ENCODE data around the gene CAGE1. TPM values are rescaled to one million over a fixed set of nuclear protein-coding genes. Genes with fewer than 3 reads are reported as not detected.

Gene CAGE1
- total and polyA plus RNA-seq, 2 experiments from 2014 or later, result 0.07 TPM; not detected in 1

- no peaks in the 10 kb centered on the region for H3K9me3 Mint-ChIP-seq
- no peak for TF ChIP-seq NANOG (IDR thresholded peaks at IDR 0.05; ENCODE audit: borderline replicate concordance)
- TF ChIP-seq REST (IDR thresholded peaks at IDR 0.05; ENCODE audit: unreplicated experiment), result no peak
- TF ChIP-seq CTCF (conservative IDR thresholded peaks at IDR 0.05; ENCODE audit: low read depth in 2 of 2), result no peak
- TF ChIP-seq STAT1 (IDR thresholded peaks at IDR 0.05; ENCODE audit: unreplicated experiment), result no peak
- TF ChIP-seq JUNB (IDR thresholded peaks at IDR 0.05; ENCODE audit: unreplicated experiment), result no peak
- Histone ChIP-seq H3F3A (replicated peaks; ENCODE audit: low read depth) (no peaks in the 10 kb centered on the region), H3K4me1 (ENCODE audit: insufficient read depth) (no peaks in the 10 kb centered on the region), H3K9me2 (ENCODE audit: insufficient read depth) (no peaks in the 10 kb centered on the region), H2AFZ (no peak overlapping the region), H4K20me1 (replicated peaks; ENCODE audit: insufficient read depth) (peaks cover 21% of the 10 kb centered on the region), H3K36me3 (ENCODE audit: insufficient read depth) (peaks cover 84% of the 10 kb centered on the region), H3K27ac (ENCODE audit: low read depth) (no peak overlapping the region), H3K4me3 (no peak overlapping the region), H3K27me3 (ENCODE audit: insufficient read depth) (no peaks in the 10 kb centered on the region), H3K79me2 (replicated peaks; ENCODE audit: insufficient read depth) (peaks cover 61% of the 10 kb centered on the region), H3K4me2 (no peak overlapping the region)
- ATAC-seq (no peak), DNase-seq (ENCODE audit: low spot score) (no peak)
- H3K27ac Mint-ChIP-seq, result no peak overlapping the region
- no peaks in the 10 kb centered on the region for H3K4me1 Mint-ChIP-seq
- no peak overlapping the region for H3K4me3 Mint-ChIP-seq
- H3K36me3 Mint-ChIP-seq (ENCODE audit: low read depth), result peaks cover 82% of the 10 kb centered on the region
- H3K27me3 Mint-ChIP-seq (ENCODE audit: insufficient read depth, low read depth, poor library complexity), result no peaks in the 10 kb centered on the region
Observed at GRCh38 chr6:7304821-7305220, 84.7 kb downstream of the CAGE1 start.

DNA sequence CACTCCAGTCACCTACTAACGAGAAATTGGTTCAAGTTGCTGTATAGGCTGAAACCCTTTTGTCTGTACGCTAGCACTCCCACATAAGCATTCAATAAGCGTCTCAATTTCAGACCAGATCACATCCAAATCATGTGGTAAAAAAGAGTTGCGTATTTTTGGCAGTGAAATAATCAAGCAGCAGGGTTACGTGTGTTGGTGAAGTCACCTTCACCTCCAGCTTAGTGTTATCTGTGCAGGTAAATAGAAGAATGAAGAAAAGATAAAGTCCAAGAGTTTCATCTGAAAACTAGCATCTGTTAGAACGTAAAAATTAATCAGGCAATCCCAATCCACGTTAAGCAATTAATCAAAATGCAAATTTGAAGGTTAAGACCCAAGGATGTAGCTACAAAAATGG lies 87.8 kb downstream of the CAGE1 start:
- H3K4me3 Mint-ChIP-seq, result no peak overlapping the region
- no peaks in the 10 kb centered on the region for H3F3A ChIP-seq (replicated peaks; ENCODE audit: low read depth)
- H3K36me3 Mint-ChIP-seq (ENCODE audit: low read depth), result peaks cover 81% of the 10 kb centered on the region
- no peaks in the 10 kb centered on the region for H3K27me3 Mint-ChIP-seq (ENCODE audit: insufficient read depth, low read depth, poor library complexity)
- no peaks in the 10 kb centered on the region for H3K4me1 ChIP-seq (ENCODE audit: insufficient read depth)
- DNase-seq (ENCODE audit: low spot score), result no peak
- no peak overlapping the region for H3K4me2 ChIP-seq
- peaks cover 31% of the 10 kb centered on the region for H3K79me2 ChIP-seq (replicated peaks; ENCODE audit: insufficient read depth)
- H3K9me2 ChIP-seq (ENCODE audit: insufficient read depth), result no peaks in the 10 kb centered on the region
- H3K4me1 Mint-ChIP-seq, result no peaks in the 10 kb centered on the region
- peaks cover 14% of the 10 kb centered on the region for H4K20me1 ChIP-seq (replicated peaks; ENCODE audit: insufficient read depth)
- H3K4me3 ChIP-seq, result no peak overlapping the region
- no peak overlapping the region for H2AFZ ChIP-seq
- no peak for ATAC-seq
- no peak overlapping the region for H3K27ac Mint-ChIP-seq
- no peaks in the 10 kb centered on the region for H3K9me3 Mint-ChIP-seq
- no peak overlapping the region for H3K27ac ChIP-seq (ENCODE audit: low read depth)
- peaks cover 83% of the 10 kb centered on the region for H3K36me3 ChIP-seq (ENCODE audit: insufficient read depth)
- no peaks in the 10 kb centered on the region for H3K27me3 ChIP-seq (ENCODE audit: insufficient read depth)
- no peak for TF ChIP-seq CTCF (conservative IDR thresholded peaks at IDR 0.05; ENCODE audit: low read depth in 2 of 2)
- no peak for TF ChIP-seq STAT1 (IDR thresholded peaks at IDR 0.05; ENCODE audit: unreplicated experiment)
- no peak for TF ChIP-seq EZH2 (IDR thresholded peaks at IDR 0.05; ENCODE audit: low read depth, unreplicated experiment)
- TF ChIP-seq EZH2phosphoT487 (IDR thresholded peaks at IDR 0.05; ENCODE audit: unreplicated experiment), result no peak
- TF ChIP-seq JUNB (IDR thresholded peaks at IDR 0.05; ENCODE audit: unreplicated experiment), result no peak
- TF ChIP-seq ZNF114 (CRISPR knock-in tag; IDR thresholded peaks at IDR 0.05), result no peak
